HG03045 (cell line): Measurements from ENCODE around the gene SYT1.

Source experiments
- ATAC-seq: cut with Tn5 transposase; IDR thresholded peaks from one replicate; pipeline ENCODE4 v1.9.1; 2021; ENCODE audit warnings: mild to moderate bottlenecking, moderate library complexity; ENCODE audit not compliant: unreplicated experiment

Gene SYT1

GRCh38 chr12:79327465-79327864 is 462.9 kb downstream of the SYT1 start:
- ATAC-seq, result no peak

GRCh38 chr12:79329933-79330332 is 465.4 kb downstream of the SYT1 start:
- ATAC-seq, result no peak

- ATAC-seq, result no peak
These were observed 467.3 kb downstream of the SYT1 start for GRCh38 chr12:79331870-79332269.

GRCh38 chr12:79333144-79333543 is 468.6 kb downstream of the SYT1 start:
- no peak for ATAC-seq

- ATAC-seq, result no peak
These were observed 473.2 kb downstream of the SYT1 start for GRCh38 chr12:79337662-79338290.

- ATAC-seq, result no peak
These were observed 480.6 kb downstream of the SYT1 start for GRCh38 chr12:79344855-79345847.

- no peak for ATAC-seq
These were observed 483.3 kb downstream of the SYT1 start for GRCh38 chr12:79347866-79348265.

- ATAC-seq, result no peak
These were observed 486.7 kb downstream of the SYT1 start for GRCh38 chr12:79351251-79351650.

GRCh38 chr12:79356216-79356615 is 491.6 kb downstream of the SYT1 start:
- no peak for ATAC-seq

- ATAC-seq, result no peak
These were observed 492.5 kb downstream of the SYT1 start for GRCh38 chr12:79357048-79357447.

GRCh38 chr12:79358716-79359300 is 494.2 kb downstream of the SYT1 start:
- no peak for ATAC-seq

- no peak for ATAC-seq
These were observed 495.7 kb downstream of the SYT1 start for GRCh38 chr12:79360286-79360685.

GRCh38 chr12:79360936-79361335 is 496.4 kb downstream of the SYT1 start:
- ATAC-seq, result no peak

- ATAC-seq, result no peak
These were observed 499.6 kb downstream of the SYT1 start for GRCh38 chr12:79364197-79364596.

GRCh38 chr12:79366374-79366773 is 501.8 kb downstream of the SYT1 start:
- ATAC-seq, result no peak

- ATAC-seq, result no peak
These were observed 502.5 kb downstream of the SYT1 start for GRCh38 chr12:79367032-79367589.

- ATAC-seq, result no peak
These were observed 505.4 kb downstream of the SYT1 start for GRCh38 chr12:79370021-79370420.

GRCh38 chr12:79371226-79371625 is 506.7 kb downstream of the SYT1 start:
- ATAC-seq, result no peak

GRCh38 chr12:79373896-79374499 is 509.4 kb downstream of the SYT1 start:
- no peak for ATAC-seq

GRCh38 chr12:79374545-79374944 is 510.0 kb downstream of the SYT1 start:
- no peak for ATAC-seq

- ATAC-seq, result no peak
These were observed 510.5 kb downstream of the SYT1 start for GRCh38 chr12:79375050-79375449.
